Endothelial cell of umbilical vein (primary cell): ENCODE results near the gene CTSE.

Experiments used
- CTCF ChIP-seq, 2 donors: IDR thresholded peaks; 1 replicate in 1 of 2; 2 replicates in 1 of 2; pipeline ENCODE4 v1.5.1; 2011; ENCODE audit warnings: low read length in 2 of 2, mild to moderate bottlenecking in 2 of 2, moderate library complexity in 2 of 2, control low read depth in 1 of 2, inconsistent platforms in 1 of 2, low read depth in 1 of 2; ENCODE audit not compliant: insufficient read depth in 1 of 2; ENCODE audit errors: extremely low read depth in 1 of 2
- EZH2 ChIP-seq: IDR thresholded peaks from 2 replicates; pipeline ENCODE4 v1.6.1; 2012; ENCODE audit warnings: borderline replicate concordance, low read depth, mild to moderate bottlenecking, moderate library complexity, low read length, inconsistent platforms; ENCODE audit not compliant: severe bottlenecking
- GATA2 ChIP-seq: IDR thresholded peaks from 2 replicates; pipeline ENCODE4 v1.7.0; 2011; ENCODE audit warnings: low read depth, mild to moderate bottlenecking, moderate library complexity, mixed read lengths, low read length; ENCODE audit not compliant: insufficient read length, insufficient read depth
- JUN ChIP-seq: IDR thresholded peaks from 2 replicates; pipeline ENCODE4 v1.6.1; 2011; ENCODE audit warnings: borderline replicate concordance, low read depth; ENCODE audit not compliant: insufficient read length, insufficient read depth
- MAX ChIP-seq: IDR thresholded peaks from 2 replicates; pipeline ENCODE4 v1.6.1; 2011; ENCODE audit not compliant: insufficient read depth, insufficient read length
- MYC ChIP-seq: IDR thresholded peaks from one replicate; pipeline ENCODE4 v1.6.1; 2011; ENCODE audit warnings: mild to moderate bottlenecking, low read depth, low read length
- POLR2A ChIP-seq: IDR thresholded peaks from 2 replicates; pipeline ENCODE4 v1.6.1; 2012; ENCODE audit warnings: low read depth, mild to moderate bottlenecking, control low read depth, low read length
- POLR2AphosphoS5 ChIP-seq: IDR thresholded peaks from 2 replicates; pipeline ENCODE4 v1.6.1; 2012; ENCODE audit warnings: low read depth, mild to moderate bottlenecking, control low read depth, low read length, moderate library complexity; ENCODE audit not compliant: insufficient read depth

GRCh38 chr1:205980237-205980870 is 43.3 kb downstream of the CTSE start:
- TF ChIP-seq POLR2A = no peak
- no peak for TF ChIP-seq CTCF (IDR thresholded peaks at IDR 0.05; ENCODE audit: extremely low read depth in 1 of 2, insufficient read depth in 1 of 2, low read depth in 1 of 2, low read length in 2 of 2)
- no peak for TF ChIP-seq POLR2AphosphoS5
- no peak for TF ChIP-seq EZH2
- TF ChIP-seq JUN = peak; percentile 51
- no peak for TF ChIP-seq MAX
- no peak for TF ChIP-seq GATA2
- TF ChIP-seq MYC = no peak
